ENCODE results near the gene SELENOO.

SELENOO gene

GRCh38 chr22:50256258-50256862, 55.5 kb downstream of the SELENOO start:
- no peak for TF ChIP-seq CTCF (IDR thresholded peaks at IDR 0.05; ENCODE audit: control insufficient read depth, insufficient read depth, low read depth, low read length, missing control alignments)
- H3K4me3 ChIP-seq (ENCODE audit: control insufficient read depth, low read depth, low read length) = no peak overlapping the region
- no peak for DNase-seq (ENCODE audit: low read depth)

GRCh38 chr22:50257041-50257440, 56.2 kb downstream of the SELENOO start:
- H3K4me3 ChIP-seq (ENCODE audit: control insufficient read depth, low read depth, low read length) = no peak overlapping the region
- no peak for DNase-seq (ENCODE audit: low read depth)
- TF ChIP-seq CTCF (IDR thresholded peaks at IDR 0.05; ENCODE audit: control insufficient read depth, insufficient read depth, low read depth, low read length, missing control alignments) = no peak

GRCh38 chr22:50257451-50258360, 56.9 kb downstream of the SELENOO start:
- no peak for TF ChIP-seq CTCF (IDR thresholded peaks at IDR 0.05; ENCODE audit: control insufficient read depth, insufficient read depth, low read depth, low read length, missing control alignments)
- no peak overlapping the region for H3K4me3 ChIP-seq (ENCODE audit: control insufficient read depth, low read depth, low read length)
- DNase-seq (ENCODE audit: low read depth) = no peak

DNA sequence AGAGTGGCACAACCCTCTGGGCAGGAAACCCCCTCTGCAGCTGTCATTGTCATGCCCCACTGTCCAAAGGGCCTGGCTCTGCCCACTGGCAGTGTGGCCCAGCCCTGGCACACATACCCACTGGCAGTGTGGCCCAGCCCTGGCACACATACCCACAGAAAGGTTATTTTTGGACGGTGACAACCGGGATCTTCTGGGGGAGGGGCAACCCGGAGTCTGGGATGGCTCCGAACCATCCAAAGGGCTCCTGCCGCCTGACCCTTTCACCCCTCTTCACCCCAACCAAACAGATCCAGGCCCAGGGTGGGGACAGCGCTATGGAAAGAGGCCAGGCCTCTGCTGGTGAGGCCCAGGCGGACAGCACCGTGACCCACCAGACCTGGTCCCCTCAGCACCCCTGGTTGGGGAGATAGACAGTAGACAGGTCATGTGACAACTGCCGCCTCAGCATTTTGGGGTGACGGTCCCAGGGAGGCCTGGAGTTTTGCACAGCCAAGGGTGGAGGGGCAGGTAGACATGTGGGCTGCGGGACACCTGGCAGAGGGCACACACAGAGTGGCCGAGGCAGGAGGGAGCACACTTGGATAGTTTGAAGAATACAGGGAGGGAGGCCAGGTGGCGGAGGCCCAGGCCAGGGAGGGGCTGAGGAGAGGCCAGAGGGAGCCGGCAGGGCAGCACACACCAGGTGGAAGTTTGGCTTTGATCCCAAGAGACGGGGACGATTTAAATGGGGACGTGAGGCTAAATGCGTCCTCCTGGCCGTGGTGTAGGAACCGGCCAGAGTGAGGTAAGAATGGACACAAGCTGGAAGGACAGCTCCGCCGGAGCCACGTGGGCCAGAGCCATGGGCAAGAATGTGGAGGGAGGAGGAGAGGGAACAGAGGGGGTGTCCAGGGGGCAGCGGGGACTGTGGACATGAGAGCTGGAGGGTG, 57.8 kb downstream of the SELENOO start:
- no peak for TF ChIP-seq CTCF (IDR thresholded peaks at IDR 0.05; ENCODE audit: control insufficient read depth, insufficient read depth, low read depth, low read length, missing control alignments)
- no peak for DNase-seq (ENCODE audit: low read depth)
- no peak overlapping the region for H3K4me3 ChIP-seq (ENCODE audit: control insufficient read depth, low read depth, low read length)

GRCh38 chr22:50259302-50259701, 58.5 kb downstream of the SELENOO start:
- no peak for DNase-seq (ENCODE audit: low read depth)
- no peak for TF ChIP-seq CTCF (IDR thresholded peaks at IDR 0.05; ENCODE audit: control insufficient read depth, insufficient read depth, low read depth, low read length, missing control alignments)
- no peak overlapping the region for H3K4me3 ChIP-seq (ENCODE audit: control insufficient read depth, low read depth, low read length)

GRCh38 chr22:50260434-50260800, 59.6 kb downstream of the SELENOO start:
- no peak for DNase-seq (ENCODE audit: low read depth)
- TF ChIP-seq CTCF (IDR thresholded peaks at IDR 0.05; ENCODE audit: control insufficient read depth, insufficient read depth, low read depth, low read length, missing control alignments) = no peak
- peak overlapping the region; percentile 52 for H3K4me3 ChIP-seq (ENCODE audit: control insufficient read depth, low read depth, low read length)
